Fibroblast of lung (primary cell): ENCODE data around the gene AAR2. TPM values are rescaled to one million over a fixed set of nuclear protein-coding genes. Genes with fewer than 3 reads are reported as not detected.
A peak's percentile ranks its signal among the peaks of the same experiment; 100 is the strongest.

ENCODE experiments used
- DNase-seq, 2 donors: peaks; one replicate each; pipeline versions ENCODE4 v3.0.0 to v3.0.0-alpha.2; 2010; ENCODE audit warnings: low read depth in 2 of 2
- H2AFZ ChIP-seq: 2 replicates; pipeline ENCODE4 v1.5.1; 2012; ENCODE audit warnings: low read length, control low read depth, inconsistent platforms
- H3K27ac ChIP-seq: 2 replicates; pipeline ENCODE4 v1.5.1; 2011; ENCODE audit warnings: low read length, control low read depth; ENCODE audit not compliant: insufficient read depth
- H3K27me3 ChIP-seq: 2 replicates; pipeline ENCODE4 v1.5.1; 2011; ENCODE audit warnings: mild to moderate bottlenecking, low read length; ENCODE audit not compliant: control insufficient read depth, insufficient read depth
- H3K36me3 ChIP-seq: 2 replicates; pipeline ENCODE4 v1.5.1; 2011; ENCODE audit warnings: low read length; ENCODE audit not compliant: control insufficient read depth, insufficient read depth
- H3K4me1 ChIP-seq: 2 replicates; pipeline ENCODE4 v1.5.1; 2011; ENCODE audit warnings: low read length; ENCODE audit not compliant: control insufficient read depth, insufficient read depth; ENCODE audit errors: extremely low read depth
- H3K4me2 ChIP-seq: 2 replicates; pipeline ENCODE4 v1.5.1; 2011; ENCODE audit warnings: low read length, control low read depth; ENCODE audit not compliant: insufficient read depth; ENCODE audit errors: extremely low read depth
- H3K4me3 ChIP-seq, 4 experiments: fragments of 200-600 bp in 1 of 4; sonication (generic) in 1 of 4; replicated peaks in 1 of 4; 2 replicates each; pipeline ENCODE4 v1.5.1; 2011 to 2016; ENCODE audit warnings: low read length in 4 of 4, low read depth in 3 of 4, mild to moderate bottlenecking in 3 of 4, control low read depth in 2 of 4, inconsistent platforms in 1 of 4, mixed read lengths in 1 of 4; ENCODE audit not compliant: insufficient read depth in 1 of 4; ENCODE audit errors: control extremely low read depth in 1 of 4
- H3K79me2 ChIP-seq: 2 replicates; pipeline ENCODE4 v1.5.1; 2012; ENCODE audit warnings: mild to moderate bottlenecking, low read length, inconsistent platforms; ENCODE audit not compliant: control insufficient read depth, insufficient read depth
- H3K9ac ChIP-seq: 2 replicates; pipeline ENCODE4 v1.5.1; 2011; ENCODE audit warnings: mild to moderate bottlenecking, low read length, control low read depth; ENCODE audit not compliant: insufficient read depth
- H3K9me3 ChIP-seq: 2 replicates; pipeline ENCODE4 v1.5.1; 2012; ENCODE audit warnings: low read depth, low read length; ENCODE audit not compliant: control insufficient read depth, insufficient read depth
- H4K20me1 ChIP-seq: 2 replicates; pipeline ENCODE4 v1.5.1; 2011; ENCODE audit warnings: low read length; ENCODE audit not compliant: control insufficient read depth, insufficient read depth; ENCODE audit errors: extremely low read depth
- EZH2 ChIP-seq: IDR thresholded peaks from 2 replicates; pipeline ENCODE4 v1.5.1; 2012; ENCODE audit warnings: low read length, control low read depth, mild to moderate bottlenecking; ENCODE audit errors: missing control alignments
- polyA plus RNA-seq, 2 donors: library from polyadenylated mRNA; depleted of rRNA in 1 of 2; stranded (reverse) in 1 of 2; unstranded in 1 of 2; fragments of >200 nt; gene quantifications; 2 replicates each; pipeline ENCODE4 v1.2.1, GENCODE V29; 2011 to 2012; ENCODE audit warnings: missing spikeins in 1 of 2
- total RNA-seq: library from RNA; depleted of rRNA; stranded (reverse); fragments of >200 nt; gene quantifications from 2 replicates; pipeline ENCODE4 v1.2.1, GENCODE V29; 2014
- TF ChIP-seq, protein P1 (sequence below), 2 donors: IDR thresholded peaks in 1 of 2; conservative IDR thresholded peaks in 1 of 2; 1 replicate in 1 of 2; 2 replicates in 1 of 2; pipeline ENCODE4 v1.5.1; 2011 to 2012; ENCODE audit warnings: low read length in 2 of 2, control low read depth in 1 of 2, inconsistent platforms in 1 of 2, low read depth in 1 of 2, mild to moderate bottlenecking in 1 of 2

The AAR2 gene
- total and polyA plus RNA-seq, 2 donors (not counting 1 experiment from before 2014, with no cell fraction given) = 24.6 to 25.3 TPM

DNA sequence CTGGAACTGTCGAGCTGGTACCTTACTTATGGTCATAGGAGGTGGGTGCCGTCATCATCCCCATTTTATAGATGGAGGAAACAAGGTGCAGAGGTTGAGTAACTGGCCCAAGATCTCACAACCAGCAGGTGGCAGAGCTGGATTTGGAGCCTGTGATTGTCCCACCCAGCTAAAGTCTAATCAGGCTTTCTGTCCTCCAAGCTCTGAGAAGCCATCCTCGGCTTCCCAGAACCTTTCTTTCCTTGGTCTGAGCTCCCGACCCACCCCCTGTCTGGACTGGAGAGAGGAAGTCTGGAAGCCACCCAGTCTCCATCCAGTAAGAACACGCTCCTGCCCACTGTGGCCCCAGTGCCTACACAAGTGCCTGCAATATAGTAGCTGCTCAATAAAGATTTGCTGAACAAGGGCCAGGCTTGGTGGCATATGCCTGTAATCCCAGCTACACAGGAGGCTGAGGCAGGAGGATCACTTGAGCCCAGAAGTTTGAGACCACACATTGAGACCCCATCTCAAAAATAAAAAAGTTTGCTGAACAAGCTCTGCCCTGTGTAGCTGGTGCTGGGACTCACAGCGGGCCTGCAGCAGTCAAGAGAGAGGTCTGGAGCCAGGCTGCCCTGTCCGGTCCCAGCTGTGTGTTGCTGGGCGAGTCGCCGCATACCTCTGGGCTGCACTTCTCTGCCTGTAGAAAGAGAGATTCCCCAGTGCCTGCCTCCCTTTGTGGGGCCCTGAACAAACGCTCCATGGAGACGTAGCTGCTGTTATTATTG lies 37.3 kb downstream of the AAR2 start:
- Histone ChIP-seq H3K27ac (no peak overlapping the region), H3K4me3 (no peak overlapping the region), H4K20me1 (no peaks in the 10 kb centered on the region), H3K79me2 (no peaks in the 10 kb centered on the region), H3K9ac (no peak overlapping the region), H3K4me2 (no peak overlapping the region), H3K27me3 (peaks cover 6% of the 10 kb centered on the region), H3K9me3 (no peaks in the 10 kb centered on the region), H2AFZ (no peak overlapping the region), H3K36me3 (no peaks in the 10 kb centered on the region), H3K4me1 (no peaks in the 10 kb centered on the region)
- no peak for TF ChIP-seq EZH2
- TF ChIP-seq, protein P1, sequence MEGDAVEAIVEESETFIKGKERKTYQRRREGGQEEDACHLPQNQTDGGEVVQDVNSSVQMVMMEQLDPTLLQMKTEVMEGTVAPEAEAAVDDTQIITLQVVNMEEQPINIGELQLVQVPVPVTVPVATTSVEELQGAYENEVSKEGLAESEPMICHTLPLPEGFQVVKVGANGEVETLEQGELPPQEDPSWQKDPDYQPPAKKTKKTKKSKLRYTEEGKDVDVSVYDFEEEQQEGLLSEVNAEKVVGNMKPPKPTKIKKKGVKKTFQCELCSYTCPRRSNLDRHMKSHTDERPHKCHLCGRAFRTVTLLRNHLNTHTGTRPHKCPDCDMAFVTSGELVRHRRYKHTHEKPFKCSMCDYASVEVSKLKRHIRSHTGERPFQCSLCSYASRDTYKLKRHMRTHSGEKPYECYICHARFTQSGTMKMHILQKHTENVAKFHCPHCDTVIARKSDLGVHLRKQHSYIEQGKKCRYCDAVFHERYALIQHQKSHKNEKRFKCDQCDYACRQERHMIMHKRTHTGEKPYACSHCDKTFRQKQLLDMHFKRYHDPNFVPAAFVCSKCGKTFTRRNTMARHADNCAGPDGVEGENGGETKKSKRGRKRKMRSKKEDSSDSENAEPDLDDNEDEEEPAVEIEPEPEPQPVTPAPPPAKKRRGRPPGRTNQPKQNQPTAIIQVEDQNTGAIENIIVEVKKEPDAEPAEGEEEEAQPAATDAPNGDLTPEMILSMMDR (conservative IDR thresholded peaks at IDR 0.05 in 1 of 2, IDR thresholded peaks at IDR 0.05 in 1 of 2; ENCODE audit: low read depth in 1 of 2, low read length in 2 of 2) = peak; percentile 19 to 35
- DNase-seq = peak; percentile 4 to 19

DNA sequence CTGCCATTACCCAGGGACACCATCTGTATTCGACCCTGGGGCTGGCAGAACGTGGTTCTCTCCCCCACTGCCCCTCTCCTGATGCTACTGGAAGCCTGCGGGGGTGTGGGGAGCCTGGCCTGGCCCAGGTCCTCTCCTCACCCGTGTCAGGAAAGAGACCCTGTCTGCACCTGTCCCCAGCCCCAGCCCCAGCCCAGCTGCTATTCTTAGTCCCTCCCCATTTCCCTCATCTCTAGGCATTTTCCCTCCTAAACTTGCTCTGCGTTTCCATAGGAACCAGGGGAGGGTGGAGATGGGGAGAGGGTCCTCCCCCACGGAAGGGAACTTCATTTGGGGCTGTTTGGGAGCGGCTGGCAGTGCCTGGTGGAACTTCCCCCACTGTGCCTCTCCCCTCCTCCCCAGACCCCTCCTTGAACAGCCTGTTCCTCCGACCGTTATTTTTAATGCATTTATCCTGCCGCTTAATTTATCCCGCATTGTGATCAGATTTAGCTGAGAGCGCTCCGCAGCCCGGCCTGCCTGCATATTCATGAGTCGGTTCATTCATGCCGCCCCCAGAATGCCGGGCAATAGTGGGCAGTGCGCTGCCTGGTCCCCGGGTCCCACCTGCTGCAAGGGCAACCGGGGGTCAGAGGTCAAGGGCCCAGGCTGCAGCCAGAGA lies 38.0 kb downstream of the AAR2 start:
- H3K27me3 ChIP-seq = peaks cover 6% of the 10 kb centered on the region

DNA sequence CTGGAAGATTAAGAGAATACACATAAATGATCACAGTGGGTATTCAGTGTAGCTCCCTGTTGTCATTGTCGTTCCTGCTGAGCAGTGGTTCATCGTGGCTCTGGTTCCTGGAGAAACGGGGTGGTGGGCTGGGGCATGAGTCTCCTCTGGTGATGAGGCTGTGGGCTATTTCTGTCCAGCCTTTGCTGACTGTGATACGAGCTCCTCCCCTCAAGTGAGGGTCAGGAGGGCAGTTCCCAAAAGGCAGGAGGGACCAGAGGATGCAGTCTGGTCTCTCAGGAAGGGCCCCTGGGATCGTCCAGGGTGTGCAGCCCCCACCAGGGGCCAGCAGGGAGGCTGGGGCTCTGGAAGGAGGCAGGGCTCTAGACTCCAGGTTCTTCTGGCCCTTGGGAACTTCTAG lies 38.7 kb downstream of the AAR2 start:
- H3K4me3 ChIP-seq = no peak overlapping the region
- no peaks in the 10 kb centered on the region for H3K9me3 ChIP-seq
- H3K36me3 ChIP-seq = no peaks in the 10 kb centered on the region
- H3K4me1 ChIP-seq = no peaks in the 10 kb centered on the region
- DNase-seq = no peak
- TF ChIP-seq, protein P1 (conservative IDR thresholded peaks at IDR 0.05 in 1 of 2, IDR thresholded peaks at IDR 0.05 in 1 of 2; ENCODE audit: low read depth in 1 of 2, low read length in 2 of 2) = no peak
- TF ChIP-seq EZH2 = no peak
- no peak overlapping the region for H3K27ac ChIP-seq
- no peaks in the 10 kb centered on the region for H4K20me1 ChIP-seq
- H3K4me2 ChIP-seq = no peak overlapping the region
- H2AFZ ChIP-seq = no peak overlapping the region
- H3K79me2 ChIP-seq = no peaks in the 10 kb centered on the region
- peaks cover 7% of the 10 kb centered on the region for H3K27me3 ChIP-seq
- H3K9ac ChIP-seq = no peak overlapping the region

More for the DNA sequence above, 38.0 kb downstream of the AAR2 start:
- H3K9me3 ChIP-seq = no peaks in the 10 kb centered on the region
- H3K79me2 ChIP-seq = no peaks in the 10 kb centered on the region
- no peak for TF ChIP-seq EZH2
- TF ChIP-seq, protein P1 (conservative IDR thresholded peaks at IDR 0.05 in 1 of 2, IDR thresholded peaks at IDR 0.05 in 1 of 2; ENCODE audit: low read depth in 1 of 2, low read length in 2 of 2) = no peak
- no peak overlapping the region for H3K27ac ChIP-seq
- DNase-seq = no peak
- no peaks in the 10 kb centered on the region for H3K36me3 ChIP-seq
- no peak overlapping the region for H3K4me2 ChIP-seq
- no peak overlapping the region for H3K9ac ChIP-seq
- H2AFZ ChIP-seq = no peak overlapping the region
- H3K4me3 ChIP-seq = no peak overlapping the region
- H3K4me1 ChIP-seq = no peaks in the 10 kb centered on the region
- no peaks in the 10 kb centered on the region for H4K20me1 ChIP-seq
